Esophagus muscularis mucosa (tissue), 4 donors: ENCODE results near the gene FAM227B. TPM values are rescaled to one million over a fixed set of nuclear protein-coding genes. Genes with fewer than 3 reads are reported as not detected.
A peak's percentile ranks its signal among the peaks of the same experiment; 100 is the strongest.
"Not testable (repeated sequence)": the region's sequence is repeated elsewhere in the genome, so short reads cannot be mapped to it uniquely, and the experiment has no call there.

Experiments used
- DNase-seq: peaks from one replicate; pipeline ENCODE4 v3.0.0-alpha.2; 2017; ENCODE audit errors: extremely low spot score
- H3K27ac ChIP-seq, 4 donors: fragments of 200-600 bp; sonication (generic); replicated peaks in 1 of 4; 1 replicate in 3 of 4; 2 replicates in 1 of 4; pipeline ENCODE4 v1.5.1; 2016 to 2019; ENCODE audit warnings: mild to moderate bottlenecking in 1 of 4
- H3K27me3 ChIP-seq, 4 donors: fragments of 200-600 bp; sonication (generic); one replicate each; pipeline versions ENCODE4 v1.5.1 to v1.6.0; 2016 to 2019
- H3K36me3 ChIP-seq, 4 donors: fragments of 200-600 bp; sonication (generic); one replicate each; pipeline ENCODE4 v1.5.1; 2016 to 2019
- H3K4me1 ChIP-seq, 4 donors: fragments of 200-600 bp; sonication (generic); one replicate each; pipeline ENCODE4 v1.5.1; 2016 to 2019
- H3K4me3 ChIP-seq, 4 donors: fragments of 200-600 bp; sonication (generic); 1 replicate in 2 of 4; 2 replicates in 2 of 4; pipeline ENCODE4 v1.5.1; 2016 to 2019; ENCODE audit warnings: mild to moderate bottlenecking in 4 of 4, moderate library complexity in 1 of 4
- H3K9me3 ChIP-seq, 4 donors: fragments of 200-600 bp; sonication (generic); 1 replicate in 3 of 4; 2 replicates in 1 of 4; pipeline ENCODE4 v1.5.1; 2016 to 2019
- EP300 ChIP-seq: sonication (generic); formaldehyde crosslinking; IDR thresholded peaks from one replicate; pipeline ENCODE4 v1.6.1; 2017; ENCODE audit warnings: antibody characterized with exemption
- POLR2A ChIP-seq: fragments of 450-650 bp; IDR thresholded peaks from one replicate; pipeline ENCODE4 v1.6.1; 2017; ENCODE audit warnings: antibody characterized with exemption, moderate library complexity, mild to moderate bottlenecking, low read depth
- POLR2AphosphoS5 ChIP-seq, 2 donors: sonication (generic); formaldehyde crosslinking; IDR thresholded peaks; one replicate each; pipeline ENCODE4 v1.6.1; 2017; ENCODE audit warnings: antibody characterized with exemption in 2 of 2
- WGBS: methylation state at CpG from one replicate; pipeline ENCODE4 v1.1.5; 2018; 5-methylcytosine and 5-hydroxymethylcytosine counted together
- intact Hi-C: fragments of 100-400 bp; cut with DNase I; formaldehyde crosslinking; loops from one replicate; pipeline ENCODE4 v1.15.1; 2023
- total RNA-seq, 4 donors: library from RNA; depleted of rRNA; stranded (reverse); fragments of >200 nt; gene quantifications; one replicate each; pipeline versions ENCODE4 v1.1.0 to v1.2.1, GENCODE V29; 2016
- TF ChIP-seq, protein P1 (sequence below), 3 experiments: fragments of 200-600 bp in 2 of 3; fragments of 450-650 bp in 1 of 3; sonication (generic) in 2 of 3; IDR thresholded peaks; one replicate each; pipeline ENCODE4 v1.5.1; 2017 to 2019; ENCODE audit warnings: antibody characterized with exemption in 3 of 3, mild to moderate bottlenecking in 2 of 3, moderate library complexity in 1 of 3

The FAM227B gene, protein sequence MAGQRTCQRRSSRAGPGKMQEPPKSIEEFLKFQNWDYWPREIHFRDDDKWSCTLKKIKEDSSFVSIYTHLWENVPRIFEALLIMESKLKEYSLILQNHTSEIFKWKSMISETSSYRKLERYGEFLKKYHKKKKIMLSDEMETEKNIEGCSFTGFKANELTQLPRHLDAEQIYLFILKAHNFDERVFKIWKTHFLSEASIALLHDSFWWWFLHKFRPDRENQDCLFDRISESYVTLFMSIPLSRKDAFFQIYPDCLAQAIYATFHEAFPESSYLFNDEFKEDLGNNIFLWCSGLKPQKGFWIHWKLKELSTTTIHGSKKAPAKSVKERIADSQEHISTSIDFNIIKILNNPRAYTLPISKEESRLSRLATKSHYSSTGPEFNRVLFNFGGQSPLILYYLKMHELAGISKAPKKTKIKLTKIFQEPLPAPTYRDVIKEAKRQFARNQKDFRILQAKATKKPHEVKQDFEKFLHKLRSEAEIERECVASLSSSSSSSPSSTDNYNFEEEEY
- total RNA-seq, result 10 to 100 TPM in 2 of 4 donors, 1 to 10 TPM in 2; 5.8 to 13.7 (median 10.3) TPM

DNA sequence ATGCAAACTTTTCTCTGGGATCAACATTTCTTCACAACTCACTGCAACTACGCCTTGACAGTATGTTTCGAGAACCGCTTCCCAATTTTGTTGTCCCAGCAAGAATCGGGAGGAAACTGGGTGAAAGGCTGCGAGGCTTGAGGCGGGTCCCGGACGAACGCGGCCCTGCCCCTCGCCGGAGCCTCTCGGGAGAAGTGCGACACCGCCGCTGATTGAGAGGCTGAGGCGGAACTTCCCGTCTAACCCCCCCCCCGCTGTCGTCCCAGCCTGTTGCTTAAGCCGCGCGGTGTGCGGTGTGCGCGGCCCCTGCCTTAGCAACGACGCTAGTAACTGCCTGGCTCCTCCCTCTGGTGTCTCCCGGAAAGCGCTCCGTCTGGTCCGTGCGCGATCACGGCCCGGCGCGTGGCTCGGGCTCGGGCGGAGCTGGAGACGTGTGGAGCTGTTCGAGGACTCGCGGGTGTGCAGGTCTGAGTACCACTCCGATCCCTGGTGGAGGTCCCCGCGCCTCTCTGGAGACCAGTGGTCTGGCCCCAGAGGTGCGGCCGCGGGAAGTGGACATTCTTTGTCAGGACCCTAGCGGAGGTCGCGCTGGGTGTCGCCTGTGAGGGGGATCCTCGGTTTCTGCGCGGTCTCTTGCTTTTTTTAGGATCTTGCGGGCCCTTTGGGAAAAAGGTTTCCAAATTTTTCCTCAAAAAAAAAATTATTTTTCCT, at the start of gene FAM227B, which contains the start of gene DTWD1:
Gene FAM227B, minus strand, starts transcription at position 161 of the 711 bp plus-strand sequence. CDS start 5,647 bp downstream, outside the sequence.
Gene DTWD1, plus strand, starts transcription at position 391 of the 711 bp plus-strand sequence. CDS start 4,120 bp downstream, outside the sequence.
- under 1% methylated on average over 21 of the region's 59 CpGs for WGBS
- H3K27me3 ChIP-seq, result no peaks in the 10 kb centered on the region
- H3K36me3 ChIP-seq, result peaks cover 0 to 11% (median 9%) of the 10 kb centered on the region in 4 donors
- peak within 1 kb of the TSS; percentile 87 to 91 (median 88) for H3K27ac ChIP-seq
- TF ChIP-seq POLR2A, result peak; percentile 93
- peak; percentile 98 to 99 for TF ChIP-seq POLR2AphosphoS5 (IDR thresholded peaks at IDR 0.05)
- no peak for TF ChIP-seq EP300
- TF ChIP-seq, protein P1, sequence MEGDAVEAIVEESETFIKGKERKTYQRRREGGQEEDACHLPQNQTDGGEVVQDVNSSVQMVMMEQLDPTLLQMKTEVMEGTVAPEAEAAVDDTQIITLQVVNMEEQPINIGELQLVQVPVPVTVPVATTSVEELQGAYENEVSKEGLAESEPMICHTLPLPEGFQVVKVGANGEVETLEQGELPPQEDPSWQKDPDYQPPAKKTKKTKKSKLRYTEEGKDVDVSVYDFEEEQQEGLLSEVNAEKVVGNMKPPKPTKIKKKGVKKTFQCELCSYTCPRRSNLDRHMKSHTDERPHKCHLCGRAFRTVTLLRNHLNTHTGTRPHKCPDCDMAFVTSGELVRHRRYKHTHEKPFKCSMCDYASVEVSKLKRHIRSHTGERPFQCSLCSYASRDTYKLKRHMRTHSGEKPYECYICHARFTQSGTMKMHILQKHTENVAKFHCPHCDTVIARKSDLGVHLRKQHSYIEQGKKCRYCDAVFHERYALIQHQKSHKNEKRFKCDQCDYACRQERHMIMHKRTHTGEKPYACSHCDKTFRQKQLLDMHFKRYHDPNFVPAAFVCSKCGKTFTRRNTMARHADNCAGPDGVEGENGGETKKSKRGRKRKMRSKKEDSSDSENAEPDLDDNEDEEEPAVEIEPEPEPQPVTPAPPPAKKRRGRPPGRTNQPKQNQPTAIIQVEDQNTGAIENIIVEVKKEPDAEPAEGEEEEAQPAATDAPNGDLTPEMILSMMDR (IDR thresholded peaks at IDR 0.05), result peak in 2 of 3 experiments; percentile 9 to 23
- peaks cover 11 to 46% (median 36%) of the 10 kb centered on the region in 4 donors for H3K4me1 ChIP-seq
- intact Hi-C loops, result loop anchor here (5.0 to 10.0 kb wide), 3 partner anchors 184 to 514 kb away; no protein-coding TSS in a partner anchor
- H3K4me3 ChIP-seq, result peak within 1 kb of the TSS; percentile 73 to 80 (median 75)
- DNase-seq, result peak; percentile 98
- H3K9me3 ChIP-seq, result peaks cover 2 to 7% (median 6%) of the 10 kb centered on the region in 4 donors

DNA sequence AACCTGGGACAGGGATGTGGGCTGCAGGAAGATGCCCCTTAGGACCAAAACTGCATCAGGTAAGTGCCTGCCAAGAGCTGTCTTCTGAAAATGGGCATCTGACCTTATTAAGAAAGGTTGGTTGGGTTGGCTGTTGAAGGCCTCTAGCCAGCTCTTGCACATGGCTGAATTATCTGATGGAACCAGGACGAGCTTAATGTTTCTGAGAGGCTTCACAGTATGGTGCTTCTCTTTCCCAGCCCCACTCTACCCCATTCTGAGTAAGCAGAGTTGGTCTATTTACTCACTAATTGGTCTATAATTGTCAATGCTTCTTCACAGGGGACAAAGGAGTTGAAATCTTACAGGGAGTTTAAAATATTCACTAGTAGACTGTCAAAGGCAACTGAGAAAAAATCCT, 48.7 kb upstream of the FAM227B start:
- no peak overlapping the region for H3K4me3 ChIP-seq
- WGBS, result 67% methylated on average over 1 of the region's 1 CpG
- peaks cover 0 to under 1% (median 0%) of the 10 kb centered on the region in 4 donors for H3K4me1 ChIP-seq
- intact Hi-C loops, result no loop called here
- H3K27me3 ChIP-seq, result no peaks in the 10 kb centered on the region
- H3K27ac ChIP-seq, result no peak overlapping the region
- no peaks in the 10 kb centered on the region for H3K9me3 ChIP-seq
- DNase-seq, result no peak
- no peaks in the 10 kb centered on the region for H3K36me3 ChIP-seq
- TF ChIP-seq POLR2A (no peak), POLR2AphosphoS5 (IDR thresholded peaks at IDR 0.05) (no peak), EP300 (no peak)
- TF ChIP-seq, protein P1 (IDR thresholded peaks at IDR 0.05), result no peak

DNA sequence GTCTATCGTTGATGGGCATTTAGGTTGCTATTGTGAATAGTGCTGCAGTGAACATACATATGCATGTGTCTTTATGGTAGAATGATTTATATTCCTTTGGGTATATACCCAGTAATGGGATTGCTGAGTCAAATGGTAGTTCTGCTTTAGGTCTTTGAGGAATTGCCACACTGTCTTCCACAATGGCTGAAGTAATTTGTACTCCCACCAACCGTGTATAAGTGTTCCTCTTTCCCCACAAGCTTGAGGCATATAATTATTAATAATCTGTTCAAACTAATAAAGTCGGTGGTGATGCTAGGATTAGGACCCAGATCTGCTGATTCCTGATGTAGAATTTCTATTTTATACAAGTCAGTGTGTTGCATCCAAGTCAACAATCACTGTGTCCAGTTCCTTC, 45.9 kb upstream of the FAM227B start:
- H3K4me3 ChIP-seq, H3K4me1 ChIP-seq, H3K27me3 ChIP-seq, H3K36me3 ChIP-seq, H3K27ac ChIP-seq, intact Hi-C loops, H3K9me3 ChIP-seq, DNase-seq: not testable (repeated sequence)
- WGBS, result 93% methylated on average over 3 of the region's 3 CpGs

DNA sequence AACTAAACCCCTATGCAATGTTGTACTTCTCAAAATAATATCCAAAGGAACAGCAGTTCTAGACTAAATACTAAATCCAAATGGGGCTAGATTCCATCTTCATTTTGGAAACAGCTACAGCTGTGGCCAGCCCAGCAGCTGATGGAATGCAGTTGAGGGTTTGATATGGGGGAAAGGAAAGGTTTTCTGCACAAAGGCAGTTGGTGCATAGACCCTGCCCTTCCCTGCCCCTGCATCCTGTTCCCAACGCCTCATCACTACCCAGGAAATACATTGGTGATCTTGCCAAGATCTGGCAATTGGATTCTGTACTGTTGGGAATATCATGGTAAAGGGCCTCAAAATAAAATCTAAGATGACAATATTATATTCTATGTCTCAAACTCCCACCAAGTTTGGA, 44.1 kb upstream of the FAM227B start:
- 89% methylated on average over 1 of the region's 1 CpG for WGBS
- TF ChIP-seq POLR2AphosphoS5 (IDR thresholded peaks at IDR 0.05) (no peak), EP300 (no peak), POLR2A (no peak)
- TF ChIP-seq, protein P1 (IDR thresholded peaks at IDR 0.05), result no peak
- Histone ChIP-seq H3K9me3 (no peaks in the 10 kb centered on the region), H3K4me1 (peaks cover 0 to 9% (median 0%) of the 10 kb centered on the region in 4 donors), H3K36me3 (no peaks in the 10 kb centered on the region), H3K4me3 (no peak overlapping the region), H3K27ac (no peak overlapping the region), H3K27me3 (no peaks in the 10 kb centered on the region)
- intact Hi-C loops, result no loop called here
- no peak for DNase-seq

DNA sequence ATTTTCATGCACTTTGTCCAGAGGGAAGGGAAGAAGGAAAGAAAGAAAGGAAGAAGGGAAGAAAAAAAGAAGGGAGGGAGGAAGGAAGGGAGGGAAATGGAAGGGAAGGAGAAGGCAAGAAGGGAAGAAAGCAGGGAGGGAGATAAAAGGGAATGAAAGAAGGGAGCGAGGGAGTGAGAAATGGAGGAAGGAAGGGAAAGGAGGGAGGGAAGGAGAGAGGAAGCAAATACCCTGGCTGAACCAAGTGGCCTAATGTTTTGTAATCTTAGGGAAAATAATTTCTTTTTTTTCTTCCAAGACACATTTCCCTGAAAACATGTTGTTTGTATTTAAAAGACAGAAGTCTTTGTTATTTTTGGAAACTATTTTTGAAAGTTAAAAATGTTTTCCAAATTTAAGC, 36.1 kb upstream of the FAM227B start:
- no peaks in the 10 kb centered on the region for H3K4me1 ChIP-seq
- WGBS, result 84% methylated on average over 1 of the region's 1 CpG
- no peak for DNase-seq
- intact Hi-C loops, result no loop called here
- H3K9me3 ChIP-seq, result peaks cover 0 to 20% (median 17%) of the 10 kb centered on the region in 4 donors
- H3K4me3 ChIP-seq, result no peak overlapping the region
- no peak overlapping the region for H3K27ac ChIP-seq
- H3K27me3 ChIP-seq, result no peaks in the 10 kb centered on the region
- TF ChIP-seq, protein P1 (IDR thresholded peaks at IDR 0.05), result no peak
- no peak for TF ChIP-seq POLR2AphosphoS5 (IDR thresholded peaks at IDR 0.05)
- no peak for TF ChIP-seq EP300
- no peak for TF ChIP-seq POLR2A
- H3K36me3 ChIP-seq, result no peaks in the 10 kb centered on the region
